SKM-1 treated with dmso at 0.1 percent for 144 hours (cell line): ENCODE measurements around the gene HDAC6.
"Not testable (repeated sequence)": the region's sequence is repeated elsewhere in the genome, so short reads cannot be mapped to it uniquely, and the experiment has no call there.

ENCODE experiments used
- DNase-seq: peaks from one replicate; lab custom pipeline; 2025; ENCODE audit not compliant: unreplicated experiment; lab: John Stamatoyannopoulos, UW

Gene HDAC6

GRCh38 chrX:48823053-48823452 is 21.2 kb downstream of the HDAC6 start:
- DNase-seq: no peak

GRCh38 chrX:48824066-48824465 is 22.2 kb downstream of the HDAC6 start:
- no peak for DNase-seq

- no peak for DNase-seq
Observed at GRCh38 chrX:48826135-48826875, 24.4 kb downstream of the HDAC6 start, which contains the start of gene ERAS. ERAS (plus strand) TSS chrX:48826513; CDS start chrX:48829124, 2,611 bp downstream.

- no peak for DNase-seq
Observed at GRCh38 chrX:48826876-48827653, 25.2 kb downstream of the HDAC6 start.

GRCh38 chrX:48827654-48827968 is 25.7 kb downstream of the HDAC6 start:
- DNase-seq: no peak

GRCh38 chrX:48829016-48829735 is 27.3 kb downstream of the HDAC6 start:
- no peak for DNase-seq

- DNase-seq: no peak
Observed at GRCh38 chrX:48831136-48831908, 29.5 kb downstream of the HDAC6 start.

GRCh38 chrX:48831909-48832291 is 30.0 kb downstream of the HDAC6 start:
- DNase-seq: no peak

GRCh38 chrX:48833542-48834138 is 31.8 kb downstream of the HDAC6 start:
- DNase-seq: no peak

GRCh38 chrX:48834383-48834709 is 32.5 kb downstream of the HDAC6 start:
- DNase-seq: no peak

- DNase-seq: no peak
Observed at GRCh38 chrX:48835524-48836329, 33.9 kb downstream of the HDAC6 start, which contains the start of gene PCSK1N. PCSK1N (minus strand) TSS chrX:48835610; CDS start chrX:48835532, 78 bp downstream.

GRCh38 chrX:48839686-48840085 is 37.8 kb downstream of the HDAC6 start:
- DNase-seq: no peak

- no peak for DNase-seq
Observed at GRCh38 chrX:48848847-48849246, 47.0 kb downstream of the HDAC6 start.

- DNase-seq: no peak
Observed at GRCh38 chrX:48852857-48853256, 51.0 kb downstream of the HDAC6 start.

- not testable (repeated sequence) for DNase-seq
Observed at GRCh38 chrX:48853494-48853893, 51.6 kb downstream of the HDAC6 start.

- not testable (repeated sequence) for DNase-seq
Observed at GRCh38 chrX:48854121-48854804, 52.4 kb downstream of the HDAC6 start.

- DNase-seq: no peak
Observed at GRCh38 chrX:48854898-48855297, 53.0 kb downstream of the HDAC6 start.

GRCh38 chrX:48864210-48864609 is 62.3 kb downstream of the HDAC6 start:
- DNase-seq: no peak

- DNase-seq: not testable (repeated sequence)
Observed at GRCh38 chrX:48872017-48872416, 70.2 kb downstream of the HDAC6 start.
